ENCODE results near the gene DAB2IP.

DNA sequence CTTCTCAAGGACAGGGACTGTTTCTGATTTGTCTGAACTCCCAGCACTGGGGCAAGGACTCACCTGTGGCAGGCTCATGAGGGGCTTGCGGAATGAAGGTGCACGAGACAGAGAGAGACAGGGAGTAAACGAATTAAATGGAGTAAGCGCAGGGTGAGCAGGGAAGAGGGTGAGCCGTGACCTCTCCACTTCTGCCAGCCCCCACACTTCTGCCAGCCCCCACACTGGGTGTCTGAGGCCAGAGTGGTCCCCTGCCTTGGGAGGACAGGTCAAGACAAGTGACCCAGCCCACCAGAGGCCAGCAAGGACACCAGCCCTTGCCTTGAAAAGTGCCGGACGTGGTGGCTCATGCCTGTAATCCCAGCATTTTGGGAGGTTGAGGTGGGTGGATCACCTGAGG lies 37.2 kb downstream of the DAB2IP start:
- TF ChIP-seq POLR2AphosphoS5 (IDR thresholded peaks at IDR 0.05; ENCODE audit: low read depth) (no peak), EZH2phosphoT487 (IDR thresholded peaks at IDR 0.05; ENCODE audit: unreplicated experiment) (no peak), CREB1 (CRISPR knock-in tag; IDR thresholded peaks at IDR 0.05; ENCODE audit: low read depth) (no peak), STAT1 (IDR thresholded peaks at IDR 0.05; ENCODE audit: unreplicated experiment) (no peak)
- TF ChIP-seq, protein P1, sequence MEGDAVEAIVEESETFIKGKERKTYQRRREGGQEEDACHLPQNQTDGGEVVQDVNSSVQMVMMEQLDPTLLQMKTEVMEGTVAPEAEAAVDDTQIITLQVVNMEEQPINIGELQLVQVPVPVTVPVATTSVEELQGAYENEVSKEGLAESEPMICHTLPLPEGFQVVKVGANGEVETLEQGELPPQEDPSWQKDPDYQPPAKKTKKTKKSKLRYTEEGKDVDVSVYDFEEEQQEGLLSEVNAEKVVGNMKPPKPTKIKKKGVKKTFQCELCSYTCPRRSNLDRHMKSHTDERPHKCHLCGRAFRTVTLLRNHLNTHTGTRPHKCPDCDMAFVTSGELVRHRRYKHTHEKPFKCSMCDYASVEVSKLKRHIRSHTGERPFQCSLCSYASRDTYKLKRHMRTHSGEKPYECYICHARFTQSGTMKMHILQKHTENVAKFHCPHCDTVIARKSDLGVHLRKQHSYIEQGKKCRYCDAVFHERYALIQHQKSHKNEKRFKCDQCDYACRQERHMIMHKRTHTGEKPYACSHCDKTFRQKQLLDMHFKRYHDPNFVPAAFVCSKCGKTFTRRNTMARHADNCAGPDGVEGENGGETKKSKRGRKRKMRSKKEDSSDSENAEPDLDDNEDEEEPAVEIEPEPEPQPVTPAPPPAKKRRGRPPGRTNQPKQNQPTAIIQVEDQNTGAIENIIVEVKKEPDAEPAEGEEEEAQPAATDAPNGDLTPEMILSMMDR (conservative IDR thresholded peaks at IDR 0.05; ENCODE audit: low read depth in 2 of 2) = no peak
- TF ChIP-seq, protein P2, sequence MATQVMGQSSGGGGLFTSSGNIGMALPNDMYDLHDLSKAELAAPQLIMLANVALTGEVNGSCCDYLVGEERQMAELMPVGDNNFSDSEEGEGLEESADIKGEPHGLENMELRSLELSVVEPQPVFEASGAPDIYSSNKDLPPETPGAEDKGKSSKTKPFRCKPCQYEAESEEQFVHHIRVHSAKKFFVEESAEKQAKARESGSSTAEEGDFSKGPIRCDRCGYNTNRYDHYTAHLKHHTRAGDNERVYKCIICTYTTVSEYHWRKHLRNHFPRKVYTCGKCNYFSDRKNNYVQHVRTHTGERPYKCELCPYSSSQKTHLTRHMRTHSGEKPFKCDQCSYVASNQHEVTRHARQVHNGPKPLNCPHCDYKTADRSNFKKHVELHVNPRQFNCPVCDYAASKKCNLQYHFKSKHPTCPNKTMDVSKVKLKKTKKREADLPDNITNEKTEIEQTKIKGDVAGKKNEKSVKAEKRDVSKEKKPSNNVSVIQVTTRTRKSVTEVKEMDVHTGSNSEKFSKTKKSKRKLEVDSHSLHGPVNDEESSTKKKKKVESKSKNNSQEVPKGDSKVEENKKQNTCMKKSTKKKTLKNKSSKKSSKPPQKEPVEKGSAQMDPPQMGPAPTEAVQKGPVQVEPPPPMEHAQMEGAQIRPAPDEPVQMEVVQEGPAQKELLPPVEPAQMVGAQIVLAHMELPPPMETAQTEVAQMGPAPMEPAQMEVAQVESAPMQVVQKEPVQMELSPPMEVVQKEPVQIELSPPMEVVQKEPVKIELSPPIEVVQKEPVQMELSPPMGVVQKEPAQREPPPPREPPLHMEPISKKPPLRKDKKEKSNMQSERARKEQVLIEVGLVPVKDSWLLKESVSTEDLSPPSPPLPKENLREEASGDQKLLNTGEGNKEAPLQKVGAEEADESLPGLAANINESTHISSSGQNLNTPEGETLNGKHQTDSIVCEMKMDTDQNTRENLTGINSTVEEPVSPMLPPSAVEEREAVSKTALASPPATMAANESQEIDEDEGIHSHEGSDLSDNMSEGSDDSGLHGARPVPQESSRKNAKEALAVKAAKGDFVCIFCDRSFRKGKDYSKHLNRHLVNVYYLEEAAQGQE (IDR thresholded peaks at IDR 0.05; ENCODE audit: unreplicated experiment) = no peak

Measured in GM23338 (cell line).